Measurements from ENCODE around the gene SPSB1.

The SPSB1 gene

GRCh38 chr1:9417695-9418094, 125.0 kb downstream of the SPSB1 start:
- DNase-seq (ENCODE audit: low read depth, low spot score) = no peak

GRCh38 chr1:9418851-9419250, 126.2 kb downstream of the SPSB1 start:
- TF ChIP-seq CTCF (IDR thresholded peaks at IDR 0.05; ENCODE audit: low read depth, low read length) = no peak
- H3K4me3 ChIP-seq (ENCODE audit: low read depth, low read length) = no peak overlapping the region

More at GRCh38 chr1:9417695-9418094, 125.0 kb downstream of the SPSB1 start:
- in situ Hi-C loops (cut with HindIII; ENCODE audit: low sequenced_read_pairs) = no loop called here
- no peak for TF ChIP-seq CTCF (IDR thresholded peaks at IDR 0.05; ENCODE audit: low read depth, low read length)
- H3K4me3 ChIP-seq (ENCODE audit: low read depth, low read length) = no peak overlapping the region

More at GRCh38 chr1:9418851-9419250, 126.2 kb downstream of the SPSB1 start:
- in situ Hi-C loops (cut with HindIII; ENCODE audit: low sequenced_read_pairs) = no loop called here
- no peak for DNase-seq (ENCODE audit: low read depth, low spot score)
